Ishikawa (cell line): ENCODE measurements around the gene SULT1A1.
A peak's percentile ranks its signal among the peaks of the same experiment; 100 is the strongest.

Experiments used
- CEBPB ChIP-seq: IDR thresholded peaks from 2 replicates; pipeline ENCODE4 v1.6.1; 2012
- CREB1 ChIP-seq: IDR thresholded peaks from 2 replicates; pipeline ENCODE4 v1.6.1; 2012; ENCODE audit warnings: low read depth
- EGR1 ChIP-seq: IDR thresholded peaks from 2 replicates; pipeline ENCODE4 v1.6.1; 2012
- EP300 ChIP-seq: IDR thresholded peaks from 2 replicates; pipeline ENCODE4 v1.6.1; 2012; ENCODE audit warnings: borderline replicate concordance
- FOXM1 ChIP-seq: IDR thresholded peaks from 2 replicates; pipeline ENCODE4 v1.6.1; 2012; ENCODE audit warnings: low read depth, borderline replicate concordance
- NFIC ChIP-seq: IDR thresholded peaks from 2 replicates; pipeline ENCODE4 v1.6.1; 2012
- RAD21 ChIP-seq: IDR thresholded peaks from 2 replicates; pipeline ENCODE4 v1.6.1; 2012; ENCODE audit warnings: low read depth
- TAF1 ChIP-seq: IDR thresholded peaks from 2 replicates; pipeline ENCODE4 v1.6.1; 2012; ENCODE audit warnings: low read depth, mild to moderate bottlenecking
- TCF12 ChIP-seq: IDR thresholded peaks from 2 replicates; pipeline ENCODE4 v1.6.1; 2012; ENCODE audit warnings: low read depth
- TEAD4 ChIP-seq: IDR thresholded peaks from 2 replicates; pipeline ENCODE4 v1.6.1; 2012
- YY1 ChIP-seq: IDR thresholded peaks from 2 replicates; pipeline ENCODE4 v1.6.1; 2012; ENCODE audit warnings: low read depth
- ZBTB7A ChIP-seq: IDR thresholded peaks from 2 replicates; pipeline ENCODE4 v1.6.1; 2012; ENCODE audit warnings: low read depth
- TF ChIP-seq, protein P1 (sequence below): IDR thresholded peaks from 2 replicates; pipeline ENCODE4 v1.6.1; 2012
- TF ChIP-seq, protein P2 (sequence below): IDR thresholded peaks from 2 replicates; pipeline ENCODE4 v1.6.1; 2012
- TF ChIP-seq, protein P3 (sequence below): IDR thresholded peaks from 2 replicates; pipeline ENCODE4 v1.6.1; 2012; ENCODE audit warnings: low read depth, mild to moderate bottlenecking

The SULT1A1 gene

DNA sequence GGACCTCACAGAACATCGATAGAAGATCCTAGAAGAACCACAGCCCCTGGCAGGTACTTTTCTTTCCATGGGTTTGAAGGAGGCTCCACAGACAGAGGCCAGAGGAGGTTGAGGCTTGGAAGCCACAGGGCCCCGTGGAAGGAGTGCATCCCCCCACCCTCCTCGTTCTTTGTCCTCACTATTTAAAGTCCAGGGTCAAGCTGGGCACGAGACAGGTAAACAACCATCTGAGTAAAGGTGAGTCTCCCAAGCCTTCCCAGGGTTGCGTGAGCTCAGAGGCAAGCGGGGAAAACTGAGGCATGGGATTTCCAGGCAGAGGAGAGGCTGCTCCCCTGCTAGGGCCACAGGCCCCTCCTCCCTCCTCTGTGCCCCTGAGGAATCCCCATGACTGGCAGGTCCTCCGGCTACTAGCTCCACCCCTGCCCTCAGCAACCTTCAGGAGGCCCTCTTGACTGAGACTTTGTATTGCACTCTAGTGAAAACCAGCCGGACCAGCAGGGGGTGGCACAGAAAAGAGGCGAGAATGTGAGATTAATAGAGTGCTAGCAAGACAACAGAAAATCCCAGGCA lies 12.1 kb downstream of the SULT1A1 start:
- TF ChIP-seq ZBTB7A: no peak
- TF ChIP-seq RAD21: 0 out of 2 replicates have a peak, but pooled peaks have one; percentile 13

DNA sequence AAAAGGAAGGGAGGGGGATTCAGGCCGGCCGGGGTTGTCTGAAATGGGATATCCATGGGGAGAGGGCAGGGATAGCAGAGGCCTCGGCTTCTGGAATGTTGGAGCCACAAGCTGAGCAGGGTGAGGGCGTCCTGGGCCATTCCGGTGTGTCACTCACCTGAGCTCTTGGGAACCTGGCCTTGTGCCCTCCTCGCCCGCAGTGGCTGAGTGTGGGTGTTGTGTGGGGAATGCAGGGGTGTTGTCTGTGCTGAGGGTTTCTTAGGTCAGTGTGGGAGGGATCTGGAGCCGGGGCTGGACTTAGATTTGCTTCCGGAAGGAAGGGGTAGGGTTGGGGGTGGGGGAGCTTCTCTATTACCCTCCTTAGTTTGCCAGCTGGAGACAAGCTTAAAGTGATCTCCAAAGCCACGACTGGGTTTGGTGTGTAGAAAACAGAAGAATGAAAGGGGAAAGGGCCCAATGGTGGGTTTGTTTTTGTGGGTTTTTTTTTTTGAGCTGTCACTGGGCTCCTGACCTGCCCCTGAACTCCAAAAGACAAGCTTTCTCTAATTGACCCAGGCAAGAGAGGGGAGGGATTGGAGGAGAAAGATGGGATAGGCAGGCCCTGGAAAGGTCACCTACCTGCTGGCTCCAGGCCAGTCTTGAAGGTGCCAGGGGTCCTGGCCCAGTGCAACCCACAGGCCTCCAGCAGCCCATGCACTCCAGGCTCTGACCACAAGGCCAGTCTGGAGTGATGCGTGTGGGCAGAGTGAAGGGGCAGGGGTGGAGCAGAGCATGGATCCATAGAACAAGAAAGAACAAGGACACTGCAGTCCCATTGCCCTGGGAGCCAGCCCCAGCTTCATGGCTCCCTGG lies 12.8 kb downstream of the SULT1A1 start, which contains the start of gene SULT1A2:
Gene SULT1A2, minus strand, starts transcription at position 211 of the 852 bp plus-strand sequence. CDS start 1,120 bp downstream, outside the sequence.
- TF ChIP-seq TAF1 (no peak; the same call in 1 of the 2 replicates), NFIC (peak; percentile 72), ZBTB7A (no peak), RAD21 (peak; percentile 13; the same call in 1 of the 2 replicates), EGR1 (peak; percentile 93), TEAD4 (peak; percentile 86), TCF12 (peak; percentile 66; the same call in 1 of the 2 replicates), EP300 (no peak), CREB1 (no peak)
- TF ChIP-seq, protein P1, sequence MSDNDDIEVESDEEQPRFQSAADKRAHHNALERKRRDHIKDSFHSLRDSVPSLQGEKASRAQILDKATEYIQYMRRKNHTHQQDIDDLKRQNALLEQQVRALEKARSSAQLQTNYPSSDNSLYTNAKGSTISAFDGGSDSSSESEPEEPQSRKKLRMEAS: peak; percentile 51; the same call in 1 of the 2 replicates
- TF ChIP-seq, protein P2, sequence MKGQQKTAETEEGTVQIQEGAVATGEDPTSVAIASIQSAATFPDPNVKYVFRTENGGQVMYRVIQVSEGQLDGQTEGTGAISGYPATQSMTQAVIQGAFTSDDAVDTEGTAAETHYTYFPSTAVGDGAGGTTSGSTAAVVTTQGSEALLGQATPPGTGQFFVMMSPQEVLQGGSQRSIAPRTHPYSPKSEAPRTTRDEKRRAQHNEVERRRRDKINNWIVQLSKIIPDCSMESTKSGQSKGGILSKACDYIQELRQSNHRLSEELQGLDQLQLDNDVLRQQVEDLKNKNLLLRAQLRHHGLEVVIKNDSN: no peak
- TF ChIP-seq, protein P3, sequence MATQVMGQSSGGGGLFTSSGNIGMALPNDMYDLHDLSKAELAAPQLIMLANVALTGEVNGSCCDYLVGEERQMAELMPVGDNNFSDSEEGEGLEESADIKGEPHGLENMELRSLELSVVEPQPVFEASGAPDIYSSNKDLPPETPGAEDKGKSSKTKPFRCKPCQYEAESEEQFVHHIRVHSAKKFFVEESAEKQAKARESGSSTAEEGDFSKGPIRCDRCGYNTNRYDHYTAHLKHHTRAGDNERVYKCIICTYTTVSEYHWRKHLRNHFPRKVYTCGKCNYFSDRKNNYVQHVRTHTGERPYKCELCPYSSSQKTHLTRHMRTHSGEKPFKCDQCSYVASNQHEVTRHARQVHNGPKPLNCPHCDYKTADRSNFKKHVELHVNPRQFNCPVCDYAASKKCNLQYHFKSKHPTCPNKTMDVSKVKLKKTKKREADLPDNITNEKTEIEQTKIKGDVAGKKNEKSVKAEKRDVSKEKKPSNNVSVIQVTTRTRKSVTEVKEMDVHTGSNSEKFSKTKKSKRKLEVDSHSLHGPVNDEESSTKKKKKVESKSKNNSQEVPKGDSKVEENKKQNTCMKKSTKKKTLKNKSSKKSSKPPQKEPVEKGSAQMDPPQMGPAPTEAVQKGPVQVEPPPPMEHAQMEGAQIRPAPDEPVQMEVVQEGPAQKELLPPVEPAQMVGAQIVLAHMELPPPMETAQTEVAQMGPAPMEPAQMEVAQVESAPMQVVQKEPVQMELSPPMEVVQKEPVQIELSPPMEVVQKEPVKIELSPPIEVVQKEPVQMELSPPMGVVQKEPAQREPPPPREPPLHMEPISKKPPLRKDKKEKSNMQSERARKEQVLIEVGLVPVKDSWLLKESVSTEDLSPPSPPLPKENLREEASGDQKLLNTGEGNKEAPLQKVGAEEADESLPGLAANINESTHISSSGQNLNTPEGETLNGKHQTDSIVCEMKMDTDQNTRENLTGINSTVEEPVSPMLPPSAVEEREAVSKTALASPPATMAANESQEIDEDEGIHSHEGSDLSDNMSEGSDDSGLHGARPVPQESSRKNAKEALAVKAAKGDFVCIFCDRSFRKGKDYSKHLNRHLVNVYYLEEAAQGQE: no peak

DNA sequence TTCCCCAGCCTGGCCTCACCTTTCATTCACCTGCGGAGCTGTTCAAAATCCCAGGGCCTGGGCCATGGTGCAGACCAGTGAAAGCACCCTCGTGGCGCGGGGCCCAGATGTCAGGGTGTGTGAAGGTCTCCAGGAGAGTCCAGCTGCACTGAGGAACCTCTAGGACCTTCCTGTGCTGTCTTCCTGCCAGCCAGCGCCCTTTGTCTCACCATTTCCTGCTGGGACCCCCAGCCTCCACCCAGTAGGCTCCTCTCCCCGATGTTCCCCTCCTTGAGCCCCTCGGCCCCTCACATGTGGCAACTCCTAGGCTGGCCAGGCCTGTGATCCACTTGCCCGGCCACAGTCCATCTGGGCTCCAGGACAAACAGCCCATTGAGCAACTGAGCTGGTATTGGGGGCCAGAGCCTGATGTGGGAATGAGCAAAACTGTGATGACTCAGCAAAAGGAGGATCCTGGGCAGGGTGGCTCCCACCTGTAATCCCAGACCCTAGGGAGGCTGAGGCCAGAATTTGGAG lies 13.7 kb downstream of the SULT1A1 start:
- TF ChIP-seq CEBPB (no peak), NFIC (no peak), EGR1 (no peak), FOXM1 (no peak), TCF12 (no peak)
- TF ChIP-seq, protein P3: no peak

DNA sequence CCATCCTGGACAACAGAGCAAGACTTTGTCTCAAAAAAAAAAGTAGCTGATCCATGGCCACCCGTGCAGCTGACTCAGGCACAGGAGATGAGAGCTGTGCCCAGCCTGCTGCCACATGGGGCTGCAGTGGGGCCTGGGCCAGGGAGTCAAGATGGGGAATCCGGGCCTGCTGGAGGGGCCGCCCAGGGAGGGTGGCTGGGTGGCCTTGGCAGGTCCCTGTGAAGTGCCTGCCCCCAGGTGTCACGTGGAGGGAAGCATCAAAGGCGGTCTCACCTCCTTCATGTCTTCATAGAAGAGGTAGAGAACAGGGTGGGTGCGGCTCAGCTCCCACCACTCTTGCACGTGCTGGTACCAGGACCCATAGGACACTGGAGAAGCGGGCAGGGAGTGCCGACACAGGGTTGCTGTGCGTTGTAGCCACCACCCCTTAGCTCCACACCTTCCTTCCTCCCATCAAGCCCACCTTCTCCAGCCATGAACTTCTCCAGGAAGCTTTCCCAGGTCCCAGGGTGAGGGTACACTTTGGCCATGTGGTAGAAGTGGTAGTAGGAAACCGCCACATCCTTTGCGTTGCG lies 16.8 kb downstream of the SULT1A1 start:
- no peak for TF ChIP-seq NFIC
- TF ChIP-seq CEBPB: no peak
- TF ChIP-seq EGR1: no peak
- no peak for TF ChIP-seq EP300
- no peak for TF ChIP-seq ZBTB7A
- no peak for TF ChIP-seq TCF12
- TF ChIP-seq TEAD4: no peak
- no peak for TF ChIP-seq RAD21
- TF ChIP-seq CREB1: no peak
- TF ChIP-seq, protein P2: no peak
- TF ChIP-seq YY1: no peak
- no peak for TF ChIP-seq TAF1
- TF ChIP-seq FOXM1: no peak
- TF ChIP-seq, protein P1: no peak
- TF ChIP-seq, protein P3: no peak
